Measurements from ENCODE around the gene WDR62. TPM values are rescaled to one million over a fixed set of nuclear protein-coding genes. Genes with fewer than 3 reads are reported as not detected.

The WDR62 gene
- total and polyA plus RNA-seq, 9 donors, result 0.18 to 1.0 (median 0.51) TPM

DNA sequence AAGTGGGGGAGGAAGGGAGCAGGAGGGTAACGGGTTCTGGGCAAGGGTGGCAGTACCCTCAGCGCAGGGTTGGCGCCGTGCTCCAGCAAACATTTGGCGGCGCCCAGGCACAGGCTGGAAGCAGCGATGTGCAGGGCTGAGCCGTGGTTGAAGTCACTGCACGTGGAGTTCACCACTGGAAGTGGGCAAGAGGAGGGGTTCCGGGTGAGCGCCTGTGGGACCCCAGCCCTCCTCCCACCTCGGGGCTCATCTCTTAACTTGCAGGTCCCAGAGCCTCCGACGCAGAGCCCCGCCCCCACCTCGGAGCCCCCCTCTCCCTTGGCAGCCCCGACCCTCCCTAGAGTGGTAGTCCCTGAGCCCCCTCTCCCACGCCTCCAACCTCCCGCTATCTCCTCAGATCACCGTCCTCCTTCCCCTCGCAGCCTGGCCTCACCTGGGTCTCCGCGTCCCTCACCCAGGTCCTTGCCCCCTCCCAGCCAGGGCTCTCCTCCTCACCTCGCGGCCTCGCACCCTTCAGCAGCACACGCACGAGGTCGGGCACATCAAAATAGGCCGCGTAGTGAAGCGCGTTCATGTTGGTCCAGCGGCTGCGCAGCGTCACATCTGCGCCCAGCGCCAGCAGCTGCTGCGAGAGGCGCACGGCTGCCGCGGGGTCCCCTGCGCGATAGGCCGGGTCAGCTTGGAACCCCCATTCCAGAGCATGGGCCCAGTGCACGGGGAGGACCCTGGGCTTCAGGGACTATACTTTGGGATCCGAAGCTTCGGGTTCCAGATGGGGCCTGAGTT is 28.4 kb upstream of the WDR62 start:
- intact Hi-C loops (cut with DNase I), result no loop called here
- no peaks in the 10 kb centered on the region for H3K36me3 ChIP-seq

DNA sequence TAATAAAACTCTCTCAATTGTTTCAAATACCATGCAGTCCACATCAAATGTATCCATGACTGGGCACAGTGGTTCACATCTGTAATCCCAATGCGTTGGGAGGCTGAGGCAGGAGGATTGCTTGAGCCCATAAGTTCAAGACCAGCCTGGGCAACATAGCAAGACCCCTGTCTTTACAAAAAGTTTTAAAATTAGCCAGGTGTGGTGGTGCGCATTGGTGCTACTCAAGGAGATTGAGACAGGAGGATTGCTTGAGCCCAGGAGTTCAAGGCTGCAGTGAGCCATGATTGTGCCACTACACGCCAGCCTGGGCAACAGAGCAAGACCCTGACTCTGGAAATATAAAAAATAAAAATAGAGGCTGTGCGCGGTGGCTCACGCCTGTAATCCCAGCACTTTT is 27.0 kb upstream of the WDR62 start:
- no peak for DNase-seq
- Histone ChIP-seq H3K4me3 (no peak overlapping the region), H3K36me3 (no peaks in the 10 kb centered on the region), H3K27me3 (no peaks in the 10 kb centered on the region), H3K27ac (no peak overlapping the region), H3K9me3 (no peaks in the 10 kb centered on the region), H3K4me1 (ENCODE audit: insufficient read depth) (no peaks in the 10 kb centered on the region)
- TF ChIP-seq POLR2A (IDR thresholded peaks at IDR 0.05) (no peak), EP300 (IDR thresholded peaks at IDR 0.05) (no peak)
- TF ChIP-seq, protein P1, sequence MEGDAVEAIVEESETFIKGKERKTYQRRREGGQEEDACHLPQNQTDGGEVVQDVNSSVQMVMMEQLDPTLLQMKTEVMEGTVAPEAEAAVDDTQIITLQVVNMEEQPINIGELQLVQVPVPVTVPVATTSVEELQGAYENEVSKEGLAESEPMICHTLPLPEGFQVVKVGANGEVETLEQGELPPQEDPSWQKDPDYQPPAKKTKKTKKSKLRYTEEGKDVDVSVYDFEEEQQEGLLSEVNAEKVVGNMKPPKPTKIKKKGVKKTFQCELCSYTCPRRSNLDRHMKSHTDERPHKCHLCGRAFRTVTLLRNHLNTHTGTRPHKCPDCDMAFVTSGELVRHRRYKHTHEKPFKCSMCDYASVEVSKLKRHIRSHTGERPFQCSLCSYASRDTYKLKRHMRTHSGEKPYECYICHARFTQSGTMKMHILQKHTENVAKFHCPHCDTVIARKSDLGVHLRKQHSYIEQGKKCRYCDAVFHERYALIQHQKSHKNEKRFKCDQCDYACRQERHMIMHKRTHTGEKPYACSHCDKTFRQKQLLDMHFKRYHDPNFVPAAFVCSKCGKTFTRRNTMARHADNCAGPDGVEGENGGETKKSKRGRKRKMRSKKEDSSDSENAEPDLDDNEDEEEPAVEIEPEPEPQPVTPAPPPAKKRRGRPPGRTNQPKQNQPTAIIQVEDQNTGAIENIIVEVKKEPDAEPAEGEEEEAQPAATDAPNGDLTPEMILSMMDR (IDR thresholded peaks at IDR 0.05), result no peak
- intact Hi-C loops (cut with DNase I), result no loop called here
- WGBS, 3 donors, result 92 to 94% (median 93%) methylated on average over 6 of the region's 6 CpGs

More for the DNA sequence above, 28.4 kb upstream of the WDR62 start:
- Histone ChIP-seq H3K9me3 (no peaks in the 10 kb centered on the region), H3K27me3 (no peaks in the 10 kb centered on the region), H3K4me3 (no peak overlapping the region), H3K4me1 (ENCODE audit: insufficient read depth) (no peaks in the 10 kb centered on the region), H3K27ac (no peak overlapping the region)
- WGBS, 3 donors, result 88 to 92% (median 90%) methylated on average over 45 to 49 of the region's 49 CpGs
- TF ChIP-seq POLR2A (IDR thresholded peaks at IDR 0.05), result no peak
- TF ChIP-seq, protein P1 (IDR thresholded peaks at IDR 0.05), result no peak
- TF ChIP-seq EP300 (IDR thresholded peaks at IDR 0.05), result no peak
- no peak for DNase-seq

DNA sequence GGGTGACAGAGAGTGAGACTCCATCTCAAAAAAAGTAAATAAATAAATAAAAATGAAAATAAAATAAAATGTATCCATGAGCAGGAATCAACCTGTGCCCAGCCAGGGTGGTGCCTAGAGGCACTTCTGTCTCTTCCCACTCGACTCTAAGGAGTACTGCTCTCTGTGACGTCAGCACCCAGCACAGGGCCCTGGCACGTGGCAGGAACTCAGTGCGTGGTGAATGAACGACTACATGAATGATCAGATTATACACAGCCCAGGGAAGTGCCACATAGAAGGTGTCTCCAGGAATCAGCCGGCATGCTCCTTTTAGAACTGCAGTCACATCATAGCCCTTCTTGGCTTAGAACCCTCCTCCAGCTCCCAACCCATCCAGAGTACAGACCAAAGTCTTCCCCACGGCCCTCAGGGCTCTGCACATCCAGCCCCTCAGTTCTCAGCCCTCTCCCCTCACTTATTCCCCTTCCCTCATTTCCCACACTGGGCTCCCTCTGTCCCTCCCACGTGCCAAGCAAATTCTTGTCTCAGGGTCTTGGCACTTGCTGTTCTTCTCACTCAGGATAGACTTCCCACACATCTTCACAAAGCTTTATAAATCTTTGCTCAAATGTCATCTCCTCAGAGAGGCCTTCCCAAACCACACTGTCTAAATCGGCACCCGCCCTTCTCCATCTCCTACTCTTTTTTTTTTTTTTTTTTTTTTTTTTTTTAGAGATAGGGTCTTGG is 26.2 kb upstream of the WDR62 start:
- H3K4me1 ChIP-seq (ENCODE audit: insufficient read depth), result no peaks in the 10 kb centered on the region
- no peak overlapping the region for H3K27ac ChIP-seq
- TF ChIP-seq POLR2A (IDR thresholded peaks at IDR 0.05), result no peak
- TF ChIP-seq, protein P1 (IDR thresholded peaks at IDR 0.05), result no peak
- TF ChIP-seq EP300 (IDR thresholded peaks at IDR 0.05), result no peak
- H3K4me3 ChIP-seq, result no peak overlapping the region
- intact Hi-C loops (cut with DNase I), result no loop called here
- WGBS, 3 donors, result 66 to 71% (median 67%) methylated on average over 10 of the region's 10 CpGs
- H3K9me3 ChIP-seq, result no peaks in the 10 kb centered on the region
- DNase-seq, result no peak
- no peaks in the 10 kb centered on the region for H3K27me3 ChIP-seq
- H3K36me3 ChIP-seq, result no peaks in the 10 kb centered on the region

DNA sequence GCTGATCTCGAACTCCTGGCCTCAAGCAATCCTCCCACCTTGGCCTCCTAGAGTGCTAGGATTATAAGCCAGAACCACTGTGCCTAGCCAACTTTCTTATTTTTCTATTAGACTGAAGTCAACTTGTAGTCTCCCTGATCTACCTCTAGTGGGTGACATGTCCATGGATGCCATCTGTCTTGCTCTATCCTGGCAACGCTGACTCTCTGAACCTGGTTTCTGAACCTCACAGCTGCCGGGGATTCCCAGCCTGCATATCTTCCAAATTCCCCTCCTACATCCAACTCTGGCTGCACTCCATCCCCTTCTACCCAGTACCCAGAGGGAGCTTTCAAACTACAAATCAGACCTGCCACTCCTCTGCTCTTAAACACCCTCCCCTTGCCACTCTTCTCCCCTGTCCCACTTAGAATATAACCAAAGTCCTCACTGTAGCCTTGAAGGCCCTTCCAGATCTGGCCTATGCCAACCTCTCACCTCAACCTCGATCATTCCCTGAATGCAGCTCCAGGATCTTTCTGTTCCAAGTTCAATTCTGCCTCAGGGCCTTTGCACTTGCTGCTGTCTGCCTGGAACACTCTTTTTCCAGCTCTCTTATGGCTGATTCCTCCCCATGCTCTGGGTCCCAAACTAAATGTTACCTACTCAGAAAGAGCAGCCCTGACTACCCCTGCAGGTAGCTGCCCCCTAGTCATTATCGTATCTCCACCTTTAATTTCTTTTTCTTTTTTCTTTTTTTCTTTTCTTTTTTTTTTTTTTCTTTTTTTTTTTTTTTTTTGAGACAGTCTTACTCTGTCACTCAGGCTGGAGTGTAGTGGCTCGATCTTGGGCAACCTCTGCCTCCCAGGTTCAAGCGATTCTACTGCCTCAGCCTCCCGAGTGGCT is 24.2 kb upstream of the WDR62 start:
- TF ChIP-seq POLR2A (IDR thresholded peaks at IDR 0.05), result no peak
- TF ChIP-seq EP300 (IDR thresholded peaks at IDR 0.05), result no peak
- TF ChIP-seq, protein P1 (IDR thresholded peaks at IDR 0.05), result no peak
- Histone ChIP-seq H3K36me3 (no peaks in the 10 kb centered on the region), H3K4me1 (ENCODE audit: insufficient read depth) (no peaks in the 10 kb centered on the region), H3K27ac (no peak overlapping the region), H3K27me3 (no peaks in the 10 kb centered on the region), H3K9me3 (no peaks in the 10 kb centered on the region), H3K4me3 (no peak overlapping the region)
- intact Hi-C loops (cut with DNase I), result no loop called here
- WGBS, 3 donors, result 74 to 77% (median 75%) methylated on average over 8 of the region's 8 CpGs
- DNase-seq, result no peak

All from ovary (tissue), 9 donors.